ENCODE measurements around the gene FOXK1.

FOXK1 gene

DNA sequence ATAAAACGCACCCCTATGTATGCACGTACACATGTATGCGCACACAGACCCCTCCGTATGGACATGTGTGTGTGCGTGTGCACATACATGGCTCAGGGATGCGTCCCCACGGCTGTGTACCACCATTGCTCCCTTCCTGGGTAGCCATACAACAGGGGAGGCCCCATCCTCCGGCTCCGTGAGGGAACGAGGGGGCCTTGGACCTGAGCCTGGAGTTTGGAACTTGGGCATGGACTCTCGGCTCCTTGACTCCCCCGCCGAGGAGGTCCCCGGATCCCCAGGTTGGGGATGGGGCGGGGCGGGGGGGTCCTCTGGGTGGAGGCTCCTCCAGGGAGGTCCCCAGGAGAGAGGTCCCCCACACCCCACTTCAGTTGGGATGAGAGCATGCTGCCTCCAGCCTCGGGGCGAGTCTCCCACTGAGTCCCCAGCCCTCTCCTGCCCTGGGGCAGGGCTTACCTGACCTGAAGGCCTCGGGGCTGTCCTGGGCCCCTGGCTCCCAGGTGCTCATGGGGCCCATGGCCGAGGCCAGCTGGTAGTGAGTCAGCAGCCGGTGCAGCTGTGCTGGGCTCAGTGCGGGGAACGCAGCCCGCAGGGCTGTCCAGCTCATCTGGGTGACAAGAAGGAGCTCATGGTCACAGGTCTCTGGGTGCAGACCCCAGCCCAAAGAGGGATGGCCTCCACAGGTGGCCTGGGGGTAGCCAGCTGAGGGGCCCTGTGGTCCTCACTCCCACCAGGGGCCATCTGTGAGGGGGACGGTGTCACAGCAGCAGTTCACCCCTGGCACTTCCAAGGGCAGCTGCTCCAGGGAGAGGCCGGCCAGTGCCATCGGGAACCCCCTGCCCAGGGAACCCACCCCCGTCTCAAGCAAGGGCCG, 123.3 kb downstream of the FOXK1 start:
- no peak for DNase-seq

DNA sequence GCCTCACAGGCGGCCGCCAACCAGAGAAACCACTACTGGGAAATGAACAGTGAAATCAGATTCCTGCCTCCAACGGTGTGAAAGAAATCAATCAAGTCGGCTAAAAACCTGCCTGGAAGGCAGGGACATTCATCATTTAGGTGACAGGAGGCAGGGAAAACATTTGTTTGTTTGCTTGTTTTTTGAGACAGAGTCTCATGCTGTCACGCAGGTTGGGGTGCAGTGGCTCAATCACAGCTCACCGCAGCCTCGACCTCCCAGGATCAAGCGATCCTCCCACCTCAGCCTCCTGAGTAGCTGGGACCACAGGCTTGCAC, 123.8 kb downstream of the FOXK1 start:
- DNase-seq = no peak

DNA sequence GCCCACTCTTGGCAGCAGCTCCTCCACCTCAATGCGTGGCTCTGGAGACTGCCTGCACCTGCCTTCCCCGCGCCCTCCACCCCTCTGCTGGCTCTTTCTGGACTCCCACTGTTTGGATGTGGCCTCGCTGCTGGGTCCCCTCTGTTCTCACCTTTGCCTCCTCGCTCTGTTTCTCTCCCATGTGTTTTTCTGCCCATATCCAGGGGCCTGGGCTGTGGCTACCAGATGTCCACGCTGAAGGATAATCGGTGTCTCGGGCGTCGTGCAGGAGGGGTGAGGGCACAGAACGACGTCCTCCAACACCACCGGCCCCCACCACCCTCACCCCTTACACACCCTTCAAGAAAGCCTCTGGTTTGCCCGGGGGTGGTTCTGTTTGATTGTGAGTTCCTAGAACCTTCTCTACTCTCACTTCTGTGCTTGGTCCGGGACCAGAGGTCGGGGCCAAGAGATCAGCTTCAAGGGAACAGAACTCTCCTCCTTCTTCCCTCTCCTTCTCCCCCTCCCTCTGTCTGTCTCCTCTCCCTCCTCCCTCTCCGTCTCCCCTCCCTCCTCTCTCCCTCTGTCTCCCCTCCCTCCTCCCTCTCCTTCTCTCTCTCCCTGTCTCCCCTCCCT, 125.0 kb downstream of the FOXK1 start:
- DNase-seq = no peak

DNA sequence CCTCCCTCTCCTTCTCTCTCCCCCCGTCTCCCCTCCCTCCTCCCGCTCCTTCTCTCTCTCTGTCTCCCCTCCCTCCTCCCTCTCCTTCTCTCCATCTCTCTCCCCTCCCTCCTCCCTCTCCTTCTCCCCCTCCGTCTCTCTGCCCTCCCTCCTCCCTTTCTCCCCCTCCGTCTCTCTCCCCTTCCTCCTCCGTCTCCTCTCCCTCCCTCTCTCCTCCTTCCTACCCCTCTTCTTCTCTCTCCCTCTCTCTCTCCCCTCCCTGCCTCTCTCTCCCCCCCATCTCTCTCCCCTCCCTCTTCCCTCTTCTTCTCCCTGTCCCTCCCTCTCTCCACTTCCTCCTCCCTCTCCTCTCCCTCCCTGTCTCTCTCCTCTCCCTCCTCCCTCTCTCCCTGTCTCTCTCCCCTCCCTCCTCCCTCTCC, 125.5 kb downstream of the FOXK1 start:
- DNase-seq = no peak

DNA sequence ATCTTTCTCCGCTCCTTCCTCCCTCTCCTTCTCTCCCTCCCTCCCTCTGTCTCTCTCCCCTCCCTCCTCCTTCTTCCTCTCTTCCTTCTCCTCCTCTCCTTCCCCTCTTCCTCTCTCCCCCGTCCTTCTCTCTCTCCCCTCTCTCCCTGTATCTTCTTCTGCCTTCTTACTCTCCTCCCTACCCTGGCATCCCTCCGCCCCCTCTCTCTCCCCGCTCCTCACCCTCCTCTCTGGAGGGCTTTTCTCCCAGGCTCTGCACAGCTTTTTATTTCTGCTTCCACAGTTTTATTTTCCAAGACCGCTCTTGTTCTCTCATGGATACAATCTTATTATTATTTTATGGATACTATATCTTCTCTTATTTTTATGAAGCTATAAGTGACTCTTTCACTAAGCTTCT, 125.9 kb downstream of the FOXK1 start:
- no peak for DNase-seq

DNA sequence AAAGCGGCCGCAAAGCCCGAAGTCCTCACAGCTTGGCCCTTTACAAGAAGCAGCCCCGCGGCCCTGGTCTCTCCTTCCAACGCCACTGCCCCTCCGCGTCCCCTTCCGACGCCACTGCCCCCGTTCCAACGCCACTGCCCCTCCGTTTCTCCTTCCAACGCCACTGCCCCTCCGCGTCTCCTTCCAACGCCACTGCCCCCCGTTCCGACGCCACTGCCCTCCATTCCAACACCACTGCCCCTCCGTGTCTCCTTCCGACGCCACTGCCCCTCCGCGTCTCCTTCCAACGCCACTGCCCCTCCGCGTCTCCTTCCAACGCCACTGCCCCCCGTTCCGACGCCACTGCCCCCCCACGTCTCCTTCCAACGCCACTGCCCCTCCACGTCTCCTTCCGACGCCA, 126.5 kb downstream of the FOXK1 start:
- DNase-seq = no peak

DNA sequence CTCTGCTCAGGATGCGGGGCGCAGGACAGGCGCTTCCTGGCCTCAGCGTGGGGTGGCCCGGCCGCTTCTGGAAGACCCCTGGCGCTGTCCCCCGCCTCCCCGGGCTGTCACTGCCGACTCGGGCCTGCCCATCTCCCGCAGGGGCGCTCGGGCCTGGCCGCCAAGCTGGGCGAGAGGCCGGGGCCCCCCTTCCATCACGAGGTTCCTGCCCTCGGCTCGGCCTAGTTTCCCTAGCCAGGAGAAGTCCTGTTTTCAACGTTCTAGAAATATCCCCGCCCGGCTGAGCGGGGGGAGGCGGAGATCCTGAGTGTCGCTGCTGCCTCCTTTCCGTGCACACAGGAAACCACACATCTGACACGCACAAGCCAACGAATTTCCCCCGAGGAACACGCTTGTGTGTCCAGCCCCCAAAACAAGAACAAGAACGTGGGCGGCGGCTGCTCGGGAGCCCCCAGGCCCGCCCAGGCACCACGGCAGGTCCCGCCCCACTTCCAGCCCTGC, 127.0 kb downstream of the FOXK1 start:
- peak; percentile 20 for DNase-seq

DNA sequence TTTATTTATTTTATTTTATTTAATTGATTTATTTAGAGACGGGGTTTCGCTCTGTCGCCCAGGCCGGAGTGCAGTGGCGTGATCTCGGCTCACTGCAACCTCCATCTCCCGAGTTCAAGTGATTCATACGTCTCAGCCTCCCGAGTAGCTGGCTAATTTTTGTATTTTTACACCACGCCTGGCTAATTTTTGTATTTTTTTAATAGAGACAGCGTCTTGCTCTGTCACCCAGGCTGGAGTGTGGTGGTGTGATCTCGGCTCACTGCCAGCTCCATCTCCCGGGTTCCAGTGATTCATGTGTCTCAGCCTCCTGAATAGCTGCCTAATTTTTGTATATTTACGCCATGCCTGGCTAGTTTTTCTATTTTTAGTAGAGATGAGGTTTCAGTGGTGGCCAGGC, 127.6 kb downstream of the FOXK1 start:
- no peak for DNase-seq

DNA sequence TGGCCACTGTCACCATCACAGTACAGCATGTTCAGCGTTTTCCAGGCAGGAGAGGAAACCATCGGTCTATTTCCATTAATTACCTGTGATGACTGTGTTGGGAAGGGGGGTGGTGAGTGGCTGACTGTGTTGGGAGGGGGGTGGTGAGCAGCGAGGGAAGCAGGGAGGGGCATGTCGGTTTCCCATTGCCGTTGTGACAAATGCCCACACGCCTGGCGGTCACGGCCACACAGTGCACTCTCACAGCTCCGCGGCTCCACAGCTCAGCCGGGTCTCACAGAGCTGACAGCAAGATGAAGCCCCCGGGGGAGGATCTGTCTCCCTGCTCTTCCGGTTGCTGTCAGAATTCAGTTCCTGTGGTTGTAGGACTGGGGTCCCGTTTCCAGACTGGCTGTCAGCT, 132.3 kb downstream of the FOXK1 start:
- DNase-seq = no peak

DNA sequence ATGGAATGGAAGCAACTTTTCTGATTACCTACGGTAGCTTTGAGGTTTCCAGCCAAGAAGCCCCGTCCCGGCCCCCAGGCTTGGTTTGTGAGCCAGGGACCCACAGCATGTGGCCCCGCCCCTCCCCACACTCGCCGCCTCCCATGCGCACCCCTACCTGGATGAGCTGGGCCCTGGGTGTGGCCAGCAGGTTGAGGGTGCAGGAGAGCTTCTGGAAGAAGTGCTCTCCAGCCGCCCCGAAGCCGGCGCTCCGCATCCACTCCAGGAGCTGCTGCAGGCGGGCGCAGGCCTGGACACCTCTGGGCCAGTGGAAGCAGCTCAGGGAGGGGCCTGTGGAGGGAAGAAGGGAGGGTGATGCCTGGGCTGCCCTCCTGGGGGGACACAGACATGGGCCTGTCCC, 133.0 kb downstream of the FOXK1 start:
- DNase-seq = no peak

DNA sequence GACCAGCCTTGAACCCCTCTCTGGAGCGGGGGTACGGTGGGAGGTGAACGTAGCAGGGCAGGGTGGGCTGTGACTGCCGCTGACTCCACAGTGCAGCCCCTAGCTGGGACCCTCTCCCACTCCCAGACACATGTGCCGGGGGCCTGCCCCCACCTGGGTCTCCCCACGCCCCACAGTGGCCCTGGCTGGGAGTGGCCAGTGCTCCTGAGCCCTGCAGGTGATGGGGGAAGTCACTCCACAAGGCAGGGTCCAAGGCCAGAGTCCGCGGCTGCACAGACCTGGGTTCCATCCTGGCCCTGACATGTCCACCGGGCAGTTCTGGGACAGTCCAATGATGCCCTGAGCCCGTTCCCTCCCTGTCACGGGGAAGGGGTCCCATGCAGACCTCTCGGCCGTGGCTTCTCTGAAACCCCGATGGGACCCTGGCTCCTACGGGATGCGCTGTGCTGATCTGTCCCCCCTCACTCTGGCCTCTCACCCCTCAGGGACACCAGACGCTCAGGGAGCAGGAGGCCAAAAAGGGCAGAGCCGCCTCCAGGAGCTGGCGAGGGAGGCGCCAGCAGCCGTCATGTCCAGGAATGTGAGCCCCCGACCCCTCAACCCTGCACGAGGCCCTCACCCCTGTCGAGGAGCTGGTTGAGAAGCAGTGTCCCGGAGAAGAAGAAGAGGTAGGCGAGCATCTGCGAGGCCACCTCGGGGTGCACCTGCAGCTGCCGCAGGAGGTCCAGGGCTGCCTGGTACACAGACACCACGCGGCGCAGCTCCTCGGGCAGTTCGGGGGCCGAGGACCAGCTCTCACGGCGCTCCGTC, 133.7 kb downstream of the FOXK1 start:
- DNase-seq = no peak

DNA sequence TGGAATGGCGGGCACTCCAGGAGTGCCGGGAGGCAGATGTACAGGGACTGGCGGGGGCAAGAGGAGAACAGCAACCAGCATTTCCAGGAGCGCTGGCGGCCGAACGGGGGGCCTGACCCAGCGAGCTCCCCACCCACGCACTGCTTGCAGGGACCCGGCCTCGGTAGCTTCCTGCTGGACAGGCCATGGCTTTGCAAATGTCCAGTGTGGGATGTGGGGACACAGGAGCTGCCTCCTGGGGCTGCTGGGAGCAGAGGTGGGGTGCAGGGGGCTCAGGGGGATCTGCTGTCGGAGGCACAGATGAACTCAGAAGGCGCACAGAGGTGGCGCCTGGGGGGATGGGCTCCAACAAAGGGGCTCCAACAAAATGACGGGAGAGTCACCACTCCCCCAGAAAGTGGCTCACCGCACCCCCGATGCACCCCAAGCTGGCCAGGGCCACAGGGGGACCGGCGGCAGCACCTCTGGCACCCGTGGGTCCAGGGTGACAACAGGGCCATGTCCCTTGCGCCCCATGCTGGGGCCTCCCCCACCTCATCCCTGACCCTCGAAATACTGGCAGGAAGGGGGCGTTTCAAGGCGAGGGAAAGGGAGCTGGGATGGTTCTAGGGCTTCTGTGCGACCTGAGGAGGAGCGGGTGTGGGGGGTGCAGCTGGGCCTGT, 134.5 kb downstream of the FOXK1 start:
- DNase-seq = no peak

DNA sequence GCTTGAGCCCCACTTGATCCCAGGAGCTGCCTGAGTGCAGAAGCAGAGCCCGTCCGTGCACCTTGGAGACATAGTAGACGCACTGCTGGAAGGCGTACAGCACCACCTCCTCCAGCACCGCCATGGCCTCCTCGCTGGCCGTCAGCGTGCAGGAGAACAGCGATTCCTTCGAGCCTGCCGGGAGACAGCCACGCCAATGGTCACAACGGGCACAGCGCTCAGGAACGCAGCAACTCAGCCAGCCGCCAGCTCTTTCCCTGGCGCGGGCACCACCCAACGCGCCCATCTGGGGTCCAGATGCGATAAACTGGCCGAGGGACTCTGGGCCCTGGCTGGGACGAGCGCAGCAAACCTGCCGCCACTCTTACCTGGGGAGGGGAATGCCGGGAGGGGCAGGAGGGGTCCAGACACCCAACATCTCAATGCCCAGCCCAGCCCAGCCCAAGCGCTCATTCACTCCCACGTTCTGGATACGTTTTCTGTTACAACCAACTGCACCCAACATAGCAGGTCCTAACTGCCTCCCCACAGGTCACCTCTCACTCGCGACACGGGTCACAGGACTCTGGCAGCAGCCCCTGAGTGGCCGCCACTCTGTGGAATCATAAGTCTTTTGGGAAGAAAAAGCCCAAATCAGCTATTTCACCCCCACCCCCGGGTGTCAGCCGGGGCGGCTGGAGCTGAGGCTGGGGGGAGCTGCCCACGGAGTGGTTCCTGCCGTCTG, 135.2 kb downstream of the FOXK1 start:
- DNase-seq = no peak

DNA sequence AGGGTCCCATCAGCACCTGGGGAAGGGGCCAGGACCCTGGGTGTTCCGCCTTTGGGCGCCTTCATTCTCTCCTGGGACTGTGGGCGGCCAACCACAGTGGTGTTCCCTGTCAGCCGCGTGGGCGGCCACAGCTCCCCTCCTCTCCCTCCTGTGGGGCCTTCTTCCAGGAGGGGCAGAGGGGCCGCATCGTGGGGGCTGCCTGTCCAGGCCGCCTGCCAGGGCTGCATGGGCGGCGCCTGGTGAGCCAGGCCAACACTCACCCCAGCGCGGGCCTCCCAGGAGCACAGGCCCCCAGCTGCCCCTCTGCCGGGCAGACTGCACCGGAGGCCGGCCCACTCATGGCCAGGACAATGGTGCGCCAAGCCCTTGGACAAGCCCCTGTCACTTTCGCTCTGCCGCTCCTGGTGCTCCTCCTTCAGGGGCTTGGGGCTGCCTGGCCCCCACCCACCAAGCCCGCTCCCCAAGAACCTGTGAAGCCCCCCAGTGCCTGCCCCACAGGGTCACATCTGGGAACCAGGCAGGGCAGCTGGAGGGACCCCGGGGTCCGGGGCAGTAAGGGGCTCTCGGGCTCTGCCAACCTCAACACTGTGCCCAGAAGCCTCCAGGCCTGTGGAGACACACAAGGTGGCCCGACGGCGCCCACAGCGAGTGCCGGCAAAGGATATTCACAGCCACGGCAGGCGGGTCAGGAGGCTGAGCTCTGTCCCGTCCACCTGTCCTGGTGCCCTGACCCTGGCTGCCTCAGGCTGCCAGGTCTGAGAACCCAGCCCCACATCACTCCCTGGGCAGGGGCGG, 136.1 kb downstream of the FOXK1 start:
- DNase-seq = no peak

DNA sequence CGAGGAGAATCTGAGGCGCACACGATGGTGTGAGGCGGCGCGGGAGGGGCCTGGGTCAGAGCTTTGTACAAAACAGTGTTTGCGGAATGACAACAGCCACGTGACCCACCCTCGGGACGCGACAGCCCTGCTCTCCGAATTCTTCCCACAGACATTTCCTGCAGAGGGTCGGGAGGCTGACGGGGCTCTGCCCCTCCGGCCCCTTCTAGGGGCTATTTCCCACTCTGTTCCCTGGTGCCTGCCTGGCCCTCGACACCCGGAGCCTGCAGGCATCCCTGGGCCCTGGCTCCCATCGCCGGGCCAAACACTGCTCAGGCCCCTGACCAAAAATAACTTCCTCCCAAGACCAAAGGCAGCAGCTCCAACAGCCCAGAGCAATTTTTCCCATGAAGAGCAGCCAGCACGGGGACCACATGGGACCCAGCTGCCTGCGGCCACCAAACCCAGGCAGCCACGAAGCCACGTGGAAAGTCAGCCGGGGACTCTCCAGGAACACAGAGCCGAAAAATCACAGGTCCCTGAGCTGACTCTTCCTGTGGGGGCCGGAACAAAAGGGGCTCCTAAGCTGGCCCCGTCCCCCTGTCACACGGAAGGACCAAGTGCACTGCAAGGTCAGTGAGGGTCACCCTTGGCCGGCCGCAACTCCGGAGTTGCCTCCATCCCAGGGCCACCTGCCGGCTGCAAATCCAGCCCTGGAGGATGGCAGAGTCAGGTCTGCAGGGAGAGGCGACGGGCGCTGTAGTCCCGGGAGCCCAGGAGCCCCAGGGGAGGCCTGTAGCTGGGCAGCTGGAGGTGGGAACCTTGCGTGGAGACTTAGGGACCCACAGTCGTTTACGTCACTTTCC, 137.7 kb downstream of the FOXK1 start:
- no peak for DNase-seq

DNA sequence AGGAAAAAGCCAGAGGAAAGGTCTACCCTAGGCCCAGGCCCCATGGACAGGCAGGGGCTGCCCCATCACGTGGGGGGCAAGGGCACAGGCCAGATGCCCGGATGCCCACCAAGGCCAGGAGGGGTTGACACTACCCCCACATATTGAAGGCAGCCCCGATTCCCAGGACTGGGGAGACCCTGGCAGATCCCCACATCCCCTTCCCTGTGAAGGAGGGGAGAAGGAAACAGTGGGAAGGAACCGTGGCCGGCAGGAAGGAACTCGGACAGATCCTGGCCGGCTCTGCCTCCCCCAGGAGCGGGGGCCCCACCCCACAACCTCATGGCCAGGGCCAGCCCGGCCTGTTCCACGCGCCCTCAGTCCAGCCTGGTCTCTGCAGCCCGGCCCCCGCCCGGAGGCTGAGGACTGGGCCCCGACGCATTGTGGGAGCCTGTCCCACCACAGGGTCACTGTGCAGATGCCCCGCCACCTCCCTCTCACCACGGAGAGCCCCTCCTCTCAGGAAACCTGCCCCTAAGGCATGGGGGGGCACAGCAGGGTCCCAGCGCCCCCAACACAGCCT, 138.4 kb downstream of the FOXK1 start:
- no peak for DNase-seq

Measured in activated CD4-positive, alpha-beta T cell treated with anti-CD3 and anti-CD28 coated beads for 1 hour (primary cell).